ENCODE measurements around the gene EFCAB6.

Gene EFCAB6, protein sequence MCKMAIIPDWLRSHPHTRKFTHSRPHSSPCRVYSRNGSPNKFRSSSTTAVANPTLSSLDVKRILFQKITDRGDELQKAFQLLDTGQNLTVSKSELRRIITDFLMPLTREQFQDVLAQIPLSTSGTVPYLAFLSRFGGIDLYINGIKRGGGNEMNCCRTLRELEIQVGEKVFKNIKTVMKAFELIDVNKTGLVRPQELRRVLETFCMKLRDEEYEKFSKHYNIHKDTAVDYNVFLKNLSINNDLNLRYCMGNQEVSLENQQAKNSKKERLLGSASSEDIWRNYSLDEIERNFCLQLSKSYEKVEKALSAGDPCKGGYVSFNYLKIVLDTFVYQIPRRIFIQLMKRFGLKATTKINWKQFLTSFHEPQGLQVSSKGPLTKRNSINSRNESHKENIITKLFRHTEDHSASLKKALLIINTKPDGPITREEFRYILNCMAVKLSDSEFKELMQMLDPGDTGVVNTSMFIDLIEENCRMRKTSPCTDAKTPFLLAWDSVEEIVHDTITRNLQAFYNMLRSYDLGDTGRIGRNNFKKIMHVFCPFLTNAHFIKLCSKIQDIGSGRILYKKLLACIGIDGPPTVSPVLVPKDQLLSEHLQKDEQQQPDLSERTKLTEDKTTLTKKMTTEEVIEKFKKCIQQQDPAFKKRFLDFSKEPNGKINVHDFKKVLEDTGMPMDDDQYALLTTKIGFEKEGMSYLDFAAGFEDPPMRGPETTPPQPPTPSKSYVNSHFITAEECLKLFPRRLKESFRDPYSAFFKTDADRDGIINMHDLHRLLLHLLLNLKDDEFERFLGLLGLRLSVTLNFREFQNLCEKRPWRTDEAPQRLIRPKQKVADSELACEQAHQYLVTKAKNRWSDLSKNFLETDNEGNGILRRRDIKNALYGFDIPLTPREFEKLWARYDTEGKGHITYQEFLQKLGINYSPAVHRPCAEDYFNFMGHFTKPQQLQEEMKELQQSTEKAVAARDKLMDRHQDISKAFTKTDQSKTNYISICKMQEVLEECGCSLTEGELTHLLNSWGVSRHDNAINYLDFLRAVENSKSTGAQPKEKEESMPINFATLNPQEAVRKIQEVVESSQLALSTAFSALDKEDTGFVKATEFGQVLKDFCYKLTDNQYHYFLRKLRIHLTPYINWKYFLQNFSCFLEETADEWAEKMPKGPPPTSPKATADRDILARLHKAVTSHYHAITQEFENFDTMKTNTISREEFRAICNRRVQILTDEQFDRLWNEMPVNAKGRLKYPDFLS (N-terminal part only)

DNA sequence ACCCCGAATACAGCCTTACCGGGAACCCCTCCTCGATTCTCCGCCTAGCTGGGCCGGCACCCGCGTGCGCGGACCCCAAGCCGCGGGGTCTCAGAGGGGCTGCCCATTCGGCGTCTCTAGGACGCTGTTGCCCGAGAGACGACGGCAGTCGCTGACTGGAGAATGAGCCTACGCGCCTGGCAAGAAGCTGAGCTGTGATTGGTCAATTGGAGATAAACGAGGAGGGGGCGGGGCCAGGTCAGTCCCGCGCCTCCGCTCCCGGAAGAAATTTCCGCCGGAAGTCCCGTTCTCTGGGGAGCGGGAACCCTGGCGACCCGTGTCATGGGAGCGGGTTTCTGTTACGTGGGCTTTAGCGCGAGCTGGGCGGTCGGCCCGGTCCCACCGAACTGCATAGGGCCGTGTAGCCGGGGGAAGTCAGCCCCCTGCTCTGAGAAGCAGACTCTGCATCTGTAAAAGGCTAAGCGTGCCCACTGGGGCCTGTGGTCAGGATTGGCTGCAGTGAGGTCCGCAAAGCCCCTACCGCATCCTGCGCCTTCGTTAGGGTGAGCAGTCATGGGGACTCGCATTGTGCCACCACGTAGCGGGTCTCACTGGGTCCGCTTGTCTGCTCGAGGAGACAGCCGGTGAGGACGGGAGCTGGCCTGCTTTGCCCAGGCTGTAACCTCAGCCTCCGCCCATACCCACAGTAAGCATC is at the start of gene EFCAB6:
Gene EFCAB6 (minus strand): TSS at position 157 of the 694 bp plus-strand sequence. CDS start 29,987 bp downstream, outside the sequence.
- DNase-seq = peak; percentile 72

DNA sequence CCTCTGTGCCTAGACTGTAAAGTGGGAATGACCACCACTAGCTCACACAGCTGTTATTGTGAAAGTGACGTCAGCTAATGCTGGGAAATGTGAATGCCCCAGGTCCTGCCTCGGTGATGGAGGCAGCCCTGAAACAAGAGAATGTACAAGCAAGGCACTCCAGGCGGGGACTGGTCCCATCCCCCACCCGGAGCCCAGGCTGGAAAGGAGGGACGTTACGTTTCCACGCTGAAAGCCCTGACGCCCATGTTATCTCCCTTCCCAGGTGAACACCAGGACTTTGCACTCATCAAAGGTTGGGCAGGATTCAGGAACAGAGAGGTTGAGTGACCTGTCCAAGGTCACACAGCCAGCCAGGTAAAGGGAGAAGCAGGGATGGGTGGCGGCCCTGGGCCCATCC is 49.4 kb upstream of the EFCAB6 start:
- no peak for DNase-seq

DNA sequence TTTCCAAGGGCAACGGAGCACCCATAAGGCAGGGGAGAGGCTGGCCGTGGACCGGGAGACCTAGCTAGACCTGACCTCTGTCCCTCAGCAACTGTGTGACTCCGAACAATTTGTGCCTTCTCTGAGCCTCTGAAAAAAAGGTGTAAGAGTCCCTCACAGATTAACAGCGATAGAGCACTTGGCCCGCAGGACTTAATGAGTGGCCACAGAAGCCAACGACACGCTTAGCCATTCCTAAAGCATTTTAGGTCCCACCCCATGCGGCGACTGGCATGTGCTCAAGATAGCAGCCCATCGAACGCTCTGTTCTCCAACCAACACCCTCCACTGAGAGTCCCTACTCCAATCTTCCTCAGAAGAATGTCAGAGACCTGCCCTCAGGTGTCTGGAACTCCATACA is 48.7 kb upstream of the EFCAB6 start:
- DNase-seq = no peak

DNA sequence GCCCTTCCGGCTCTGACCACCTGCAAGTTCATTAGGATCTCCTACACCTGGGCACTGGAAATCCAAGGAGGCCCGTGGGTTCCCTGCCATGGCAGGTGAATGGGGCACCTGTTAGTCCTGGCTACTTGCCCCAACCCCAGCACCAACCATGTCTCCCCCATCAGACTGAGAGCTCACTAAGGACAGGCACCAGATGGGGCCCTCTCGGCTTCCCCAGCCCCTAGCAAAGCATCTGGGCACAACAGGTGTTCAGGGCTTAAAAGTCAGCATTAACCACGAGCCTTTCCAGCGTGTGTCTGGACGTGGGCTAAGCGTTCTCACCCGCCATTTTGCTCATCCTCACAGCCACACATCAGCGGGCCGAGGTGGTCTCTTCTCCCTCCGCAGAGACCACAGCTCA is 48.0 kb upstream of the EFCAB6 start:
- no peak for DNase-seq

DNA sequence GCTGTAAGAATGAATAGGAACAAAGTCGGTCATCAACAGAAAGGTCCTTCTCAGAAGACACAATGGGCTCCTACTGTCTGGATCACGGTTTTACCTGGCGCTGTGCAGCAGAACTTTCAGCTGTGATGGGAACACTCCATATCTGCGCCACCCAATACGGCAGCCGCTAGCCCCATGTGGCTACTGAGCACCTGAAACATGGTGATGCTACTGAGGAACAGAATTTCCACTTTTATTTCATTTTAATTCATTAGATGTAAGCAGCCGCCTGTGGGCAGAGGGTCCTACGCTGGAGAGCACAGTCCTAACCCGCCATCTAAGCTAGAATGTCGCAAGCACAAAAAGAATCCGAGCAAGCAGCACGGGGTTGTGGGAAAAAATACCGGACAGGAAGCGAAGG is 47.5 kb upstream of the EFCAB6 start:
- DNase-seq = no peak

DNA sequence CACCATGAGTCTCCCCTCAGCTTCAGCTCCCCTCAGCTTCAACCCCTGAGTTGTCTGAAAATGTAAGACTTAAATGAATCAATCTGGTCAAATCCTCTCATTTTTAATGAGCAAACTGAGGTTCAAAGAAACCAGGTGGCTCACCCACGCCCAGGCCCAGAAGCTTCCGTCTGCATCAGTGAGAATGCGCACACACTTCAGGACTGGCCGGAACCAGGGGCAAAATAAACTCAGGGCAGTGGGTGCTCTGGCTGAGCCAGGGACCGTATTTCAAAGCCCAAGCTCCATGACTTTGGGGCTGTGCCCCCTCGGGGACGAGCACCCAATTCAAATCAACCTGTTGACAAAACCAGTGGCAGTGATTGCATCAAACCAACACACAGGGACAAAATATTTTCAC is 47.1 kb upstream of the EFCAB6 start:
- no peak for DNase-seq

DNA sequence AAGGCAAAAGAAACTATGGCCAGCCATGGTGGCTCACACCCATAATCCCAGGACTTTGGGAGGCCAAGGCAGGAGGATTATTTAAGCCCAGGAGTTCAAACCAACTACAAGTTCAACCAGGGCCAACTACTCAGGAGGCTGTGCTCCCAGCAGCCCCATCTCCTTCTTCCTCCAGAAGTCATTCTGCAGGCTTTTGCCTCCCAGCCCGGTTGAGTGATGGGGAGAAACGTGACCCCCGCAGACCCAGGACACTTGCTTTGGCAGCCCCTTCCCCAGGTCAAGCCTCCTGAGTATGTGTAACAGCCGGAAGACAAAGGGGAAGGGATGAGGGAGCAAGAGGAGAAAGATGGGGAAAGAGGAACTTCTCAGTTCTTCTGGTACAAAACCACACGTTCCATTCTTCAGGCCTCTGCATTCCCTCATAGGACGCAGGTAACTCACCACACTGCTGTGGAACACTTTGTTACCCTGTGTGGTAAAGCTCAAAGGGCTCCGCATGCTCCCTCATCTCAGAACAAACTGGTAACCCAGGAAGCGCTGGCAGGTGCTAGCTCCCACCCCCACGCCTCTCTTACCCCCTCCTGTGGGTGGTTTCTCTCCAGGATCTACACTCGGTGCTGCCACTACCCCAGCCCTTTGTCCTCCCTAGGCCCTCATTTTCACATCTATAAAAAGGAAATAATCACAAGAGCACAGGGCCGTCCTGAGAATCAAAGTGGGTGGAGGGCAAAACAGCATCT is 46.2 kb upstream of the EFCAB6 start:
- no peak for DNase-seq

DNA sequence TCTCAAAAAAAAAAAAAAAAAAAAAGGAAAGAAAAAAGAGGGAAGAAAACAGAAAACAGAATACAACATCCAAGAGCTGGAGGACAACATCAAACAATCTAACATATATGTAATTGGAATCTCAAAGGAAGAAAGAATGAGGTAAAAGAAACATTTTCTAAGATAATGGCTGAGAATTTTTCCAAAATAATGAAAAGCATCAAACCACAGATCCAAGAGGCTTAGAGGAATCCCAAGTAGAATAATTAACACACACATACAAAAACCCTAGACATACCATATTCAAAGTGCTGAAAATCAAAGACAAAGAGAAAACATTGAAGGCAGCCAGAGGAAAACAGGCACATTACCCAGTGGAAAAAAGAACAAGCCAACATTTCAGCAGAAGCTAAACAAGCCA is 45.3 kb upstream of the EFCAB6 start:
- no peak for DNase-seq

DNA sequence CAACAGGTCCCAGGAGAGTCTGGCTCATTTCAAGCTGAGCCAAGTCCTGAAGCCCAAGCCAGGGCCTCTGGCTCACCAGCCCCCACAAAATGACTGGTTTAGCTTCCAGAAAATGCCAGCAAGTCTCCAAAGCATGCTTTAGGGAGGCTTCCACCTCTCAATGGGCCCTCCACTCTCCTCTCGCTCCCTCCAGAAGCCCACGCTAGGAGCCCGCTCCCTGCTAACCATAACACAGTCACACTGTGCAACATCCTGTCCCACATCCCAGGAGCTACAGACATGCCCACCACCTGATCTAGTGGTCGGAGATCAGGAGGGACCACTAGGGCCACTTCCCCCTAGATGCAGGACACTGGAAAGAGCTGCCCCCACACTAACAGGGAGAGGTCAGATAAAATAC is 43.3 kb upstream of the EFCAB6 start:
- no peak for DNase-seq

DNA sequence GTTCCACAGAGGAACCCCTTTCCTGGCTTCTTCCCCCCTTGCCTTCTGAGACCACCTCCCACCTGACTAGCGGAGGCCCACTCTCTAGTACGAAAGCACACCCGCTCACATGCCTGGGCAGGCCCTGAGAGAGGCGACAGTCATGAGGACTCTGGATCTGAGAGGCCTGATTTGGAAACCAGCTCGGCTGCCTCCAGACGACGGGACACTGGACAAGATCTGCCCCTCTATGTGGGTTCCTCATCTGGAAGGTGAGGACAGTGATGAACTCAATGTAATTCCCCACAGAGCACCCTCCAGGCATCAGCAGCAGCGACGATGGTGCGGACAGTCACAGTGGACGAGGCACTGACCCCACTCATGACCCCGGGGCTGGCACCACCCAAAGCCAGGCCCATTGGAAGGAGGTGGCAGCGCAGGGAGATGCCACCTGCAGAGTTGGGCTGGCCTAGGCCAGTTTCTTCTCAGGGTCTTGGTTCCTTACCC is 42.7 kb upstream of the EFCAB6 start:
- no peak for DNase-seq

DNA sequence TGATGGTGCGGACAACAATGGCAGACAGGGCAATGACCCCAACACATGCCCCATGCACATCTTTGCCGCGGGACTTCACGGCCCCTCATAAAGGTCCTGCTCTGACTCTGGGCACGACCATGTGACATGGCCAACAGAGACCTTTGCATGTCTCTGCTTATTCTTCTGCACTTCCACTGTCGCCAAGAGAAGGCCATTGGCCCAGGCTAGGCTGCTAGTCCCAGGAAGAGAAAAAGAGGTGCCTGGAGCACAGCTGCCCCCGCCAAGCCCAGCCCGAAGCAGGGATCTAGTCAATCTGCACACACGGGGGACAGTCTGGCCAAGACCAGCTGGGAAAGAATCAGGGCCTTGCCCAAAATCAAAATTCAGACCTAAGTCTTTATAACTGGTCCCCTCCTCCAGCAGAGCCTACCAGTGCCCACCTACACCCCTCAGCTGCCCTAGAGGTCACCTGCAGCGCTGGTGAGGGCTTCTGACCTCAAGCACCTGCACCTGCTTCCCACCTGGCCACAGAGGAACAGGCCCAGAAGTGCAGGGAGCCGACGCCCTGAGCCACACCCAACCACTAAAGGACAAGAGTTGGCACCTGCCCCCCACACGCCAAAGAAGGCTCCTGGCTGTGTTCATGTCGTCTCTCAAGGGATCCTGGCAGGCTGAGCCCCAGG is 42.1 kb upstream of the EFCAB6 start:
- no peak for DNase-seq

DNA sequence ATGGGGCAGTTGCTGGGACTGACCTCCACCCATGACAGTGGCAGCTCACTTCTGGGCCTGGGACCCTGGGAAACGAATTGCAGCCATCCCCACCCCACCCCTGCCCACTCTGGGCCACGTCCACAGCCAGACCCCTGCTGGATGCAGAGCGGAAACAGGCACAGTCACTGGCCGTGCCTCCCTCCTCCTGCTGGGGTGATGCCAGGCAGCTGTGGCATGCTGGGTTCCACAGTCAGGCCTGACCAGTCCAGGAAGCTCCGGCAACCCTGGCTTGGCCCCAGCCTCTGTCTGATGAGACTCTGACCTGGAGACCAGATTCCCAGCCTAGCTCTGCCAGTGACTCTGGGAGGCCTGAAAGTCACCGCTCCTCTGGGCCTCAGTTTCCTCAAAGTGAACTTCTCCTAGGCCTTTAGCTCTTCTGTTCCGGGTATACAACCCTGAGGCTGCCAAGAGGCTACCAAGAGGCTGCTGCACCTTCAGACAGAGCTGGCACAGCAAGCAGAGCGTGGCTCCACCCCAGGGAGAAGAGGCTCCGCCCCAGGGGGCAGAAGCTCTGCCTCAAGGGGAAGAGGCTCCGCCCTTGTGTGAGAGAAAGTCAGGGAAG is 41.3 kb upstream of the EFCAB6 start:
- DNase-seq = no peak

DNA sequence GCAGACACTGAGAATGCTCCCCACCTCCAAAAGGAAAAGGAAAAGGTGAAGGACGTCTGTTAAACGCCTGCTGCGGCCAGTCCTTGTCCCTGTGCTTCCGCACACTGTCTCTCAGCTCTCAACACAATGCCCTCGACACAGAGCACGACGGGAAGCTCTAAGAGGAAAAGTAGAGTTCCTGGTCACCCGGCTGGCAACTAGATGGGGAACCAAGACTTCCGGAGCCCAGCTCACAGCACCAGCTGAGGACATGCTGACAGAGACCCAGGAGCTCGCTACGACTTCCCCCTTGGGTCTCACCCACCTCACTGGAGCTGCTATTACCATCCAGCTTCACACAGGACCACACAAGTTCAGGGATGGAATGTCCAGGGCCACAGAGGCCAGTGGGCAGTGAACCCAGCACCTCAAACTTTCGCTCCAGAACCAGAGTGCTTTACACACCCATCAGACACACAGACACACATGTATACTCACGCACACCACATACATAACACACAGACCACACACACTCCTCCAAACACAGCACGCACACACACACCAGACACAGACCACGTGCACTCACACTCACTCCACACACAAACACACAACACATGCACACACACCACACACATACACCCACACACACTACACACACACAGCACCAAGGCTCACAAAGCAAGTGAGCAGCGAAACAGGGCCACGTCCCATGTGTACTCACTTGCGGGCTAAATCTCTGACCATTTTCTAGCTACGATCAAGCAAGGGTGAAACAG is 40.6 kb upstream of the EFCAB6 start:
- DNase-seq = no peak

DNA sequence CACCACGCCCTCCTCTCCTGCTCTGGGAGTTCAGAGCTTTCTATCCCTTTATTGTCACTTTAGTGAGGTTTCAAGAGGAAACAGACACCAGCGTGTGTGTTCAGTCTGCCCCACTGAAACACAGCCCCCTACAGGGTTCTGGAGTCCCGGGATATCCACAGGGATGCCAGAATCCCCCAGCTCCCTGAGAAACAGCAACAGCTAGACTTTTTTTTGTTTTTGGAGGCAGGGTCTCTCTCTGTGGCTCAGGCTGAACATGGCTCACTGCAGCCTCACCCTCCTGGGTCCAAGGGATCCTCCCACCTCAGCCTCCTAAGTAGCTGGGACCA is 39.8 kb upstream of the EFCAB6 start:
- DNase-seq = no peak

DNA sequence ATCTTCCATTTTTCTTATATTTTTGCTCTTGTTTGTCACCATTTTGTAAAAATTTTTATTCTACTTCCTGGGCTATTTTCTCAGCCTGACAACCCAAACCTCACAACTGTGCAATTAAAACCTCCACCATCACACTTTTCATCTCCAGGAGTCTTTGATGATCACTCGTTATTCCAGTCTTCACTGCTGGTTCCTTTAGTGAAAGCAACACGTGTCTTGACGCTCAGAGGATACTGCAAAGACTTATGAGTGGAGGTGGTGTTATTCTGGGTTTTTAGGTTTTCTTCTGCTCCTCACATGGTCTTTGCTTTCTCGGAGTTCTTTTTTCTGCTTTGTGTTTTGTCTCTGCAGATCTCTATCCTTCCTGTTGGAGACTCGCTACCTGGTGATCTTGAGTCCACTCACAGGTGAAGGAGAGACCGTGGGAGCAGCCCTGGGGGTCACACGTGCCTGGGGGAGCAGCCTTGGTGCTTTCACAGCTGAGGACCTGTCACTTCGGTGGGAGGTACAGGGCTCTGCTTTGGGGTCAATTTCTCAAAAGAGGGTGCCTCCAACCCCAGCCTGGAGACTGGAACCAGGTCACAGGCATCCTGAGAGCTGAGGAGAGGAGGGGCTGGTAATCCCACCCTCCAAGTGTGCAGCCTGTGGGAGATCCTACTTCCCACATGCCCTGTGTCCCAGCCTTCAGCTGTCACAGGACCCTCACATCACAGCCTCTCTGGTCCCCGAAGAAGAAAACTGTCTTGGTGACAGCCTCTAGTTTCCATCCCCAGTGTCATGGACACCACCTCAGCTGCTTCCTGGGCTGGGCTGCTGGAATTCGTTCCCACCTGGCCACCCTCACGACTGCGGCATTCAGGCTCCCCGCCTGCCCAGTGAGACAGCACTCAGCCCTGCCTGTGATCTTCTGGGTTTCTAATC is 39.2 kb upstream of the EFCAB6 start:
- DNase-seq = no peak

DNA sequence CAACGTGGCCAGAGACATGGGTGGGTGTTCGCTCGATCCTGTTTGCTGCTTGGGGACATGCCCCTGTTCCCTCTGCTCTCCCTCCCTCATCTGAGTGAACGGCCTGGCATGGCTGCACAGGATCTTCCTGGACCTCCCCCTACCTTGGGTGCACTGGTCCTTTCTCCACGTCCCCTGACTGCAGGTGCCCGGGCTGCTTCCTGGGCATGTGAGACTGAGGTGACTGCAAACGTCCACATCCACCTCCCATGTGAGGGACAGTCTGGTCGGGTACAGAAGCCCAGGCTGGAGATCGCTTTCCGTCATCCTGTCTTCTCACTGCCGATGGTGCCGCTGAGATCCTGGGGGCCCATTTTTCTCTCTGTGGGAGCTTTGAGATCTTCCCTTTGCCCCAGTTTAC is 38.4 kb upstream of the EFCAB6 start:
- DNase-seq = no peak

DNA sequence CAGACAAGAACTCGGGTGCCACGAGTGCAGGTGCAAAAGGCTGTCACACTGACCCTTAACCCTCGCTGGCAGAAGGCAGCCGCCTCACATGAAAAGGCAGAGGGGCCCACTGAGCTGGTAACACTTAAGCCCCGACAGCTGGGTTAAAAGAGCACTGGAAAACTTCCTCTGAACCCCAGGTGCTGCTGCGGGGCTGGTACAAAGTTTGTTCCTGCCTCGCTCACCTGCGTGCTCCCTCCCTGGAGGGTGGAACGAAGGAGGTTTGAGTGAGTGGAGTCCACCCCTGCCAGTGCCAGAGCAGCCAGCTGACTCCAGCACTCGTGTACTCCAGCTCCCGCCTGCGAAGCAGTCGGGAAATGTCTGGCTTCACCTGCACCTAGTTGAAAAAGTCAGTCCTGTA is 37.6 kb upstream of the EFCAB6 start:
- no peak for DNase-seq

DNA sequence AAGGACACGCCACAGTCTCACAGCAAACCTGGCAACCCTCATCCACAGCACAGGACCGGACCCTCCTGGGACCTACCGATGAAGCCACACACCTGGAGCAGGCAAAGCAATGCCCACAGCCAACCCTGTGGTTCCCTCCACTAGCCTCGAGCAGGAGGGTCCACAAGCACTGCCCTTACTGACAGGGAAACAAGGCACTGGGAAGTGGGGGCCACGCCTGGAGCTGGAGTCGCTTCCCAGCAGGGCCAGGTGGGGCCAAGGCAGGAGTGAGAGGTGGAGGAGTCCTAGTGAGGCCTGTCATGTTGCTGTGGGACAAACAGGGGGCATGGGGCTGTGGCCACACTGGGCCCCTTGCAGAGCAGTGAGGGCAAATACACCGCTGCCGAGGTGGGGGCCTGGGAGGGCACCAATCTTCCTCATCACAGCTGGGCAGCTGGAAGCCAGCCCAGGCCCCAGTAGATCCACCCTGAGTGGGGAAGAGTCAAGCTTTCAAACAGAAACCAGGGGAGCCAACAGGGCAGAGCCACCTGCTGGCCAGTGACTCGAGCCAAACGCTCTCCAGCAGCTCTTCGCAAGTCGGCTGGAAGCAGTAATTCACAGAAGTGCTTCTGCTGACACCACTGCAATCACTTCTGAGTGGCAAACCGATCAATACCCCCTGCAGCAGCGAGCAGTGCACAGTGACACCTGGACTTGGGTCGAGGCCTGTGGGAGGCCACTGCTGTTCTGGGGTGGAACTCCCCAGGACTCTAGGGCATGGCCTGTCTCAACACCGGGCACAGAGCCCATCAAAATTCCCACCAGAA is 36.5 kb upstream of the EFCAB6 start:
- peak; percentile 59 for DNase-seq

All from NCI-H510A treated with DMSO at 0.1 percent for 48 hours (cell line).